ENCODE data around the gene TXNIP.

- no peak for TF ChIP-seq CTCF (IDR thresholded peaks at IDR 0.05; ENCODE audit: insufficient read depth, low read depth, low read length)
- TF ChIP-seq EZH2 (IDR thresholded peaks at IDR 0.05; ENCODE audit: insufficient read depth, low read length) = no peak
These were observed 35.8 kb downstream of the TXNIP start for GRCh38 chr1:145960468-145961108.

Measured in astrocyte (in vitro differentiated cells and primary cell).